Measurements from ENCODE around the gene OSBPL8.

The OSBPL8 gene

DNA sequence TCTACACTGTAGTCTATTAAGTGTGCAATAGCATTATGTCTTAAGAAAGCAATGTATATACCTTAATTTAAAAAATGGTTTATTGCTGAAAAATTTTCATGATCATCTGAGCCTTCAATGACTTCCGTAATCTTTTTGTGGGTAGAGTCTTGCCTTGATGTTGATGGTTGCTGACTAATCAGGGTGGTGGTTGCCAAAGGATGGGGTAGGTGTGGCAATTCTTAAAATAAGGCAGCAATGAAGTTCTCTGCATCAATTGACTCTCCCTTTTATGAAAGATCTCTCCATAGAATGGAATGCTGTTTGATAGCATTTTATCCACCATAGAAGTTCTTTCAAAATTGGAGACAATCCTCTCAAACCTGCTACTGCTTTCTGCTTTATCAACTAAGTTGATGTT lies 252.5 kb downstream of the OSBPL8 start:
- DNase-seq (ENCODE audit: low spot score) = no peak

DNA sequence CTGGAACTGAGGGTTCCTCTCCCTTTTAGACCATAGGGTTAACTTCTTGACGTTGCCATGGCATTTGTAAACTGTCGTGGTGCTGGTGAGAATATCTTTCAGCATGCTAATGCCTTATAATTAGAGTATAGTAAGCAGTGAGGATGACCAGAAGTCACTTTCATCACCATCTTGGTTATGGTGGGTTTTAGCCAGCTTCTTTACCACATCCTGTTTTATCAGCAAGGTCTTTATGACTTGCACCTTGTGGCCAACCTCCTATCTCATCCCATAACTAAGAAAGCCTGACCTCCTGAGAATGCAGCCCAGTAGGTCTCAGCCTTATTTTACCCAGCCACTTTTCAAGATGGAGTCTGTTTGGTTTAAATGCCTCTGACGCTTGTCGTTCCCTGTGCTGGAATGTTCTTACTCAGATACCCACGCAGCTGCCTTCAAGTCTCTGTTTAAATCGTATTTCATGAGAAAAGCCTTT lies 255.5 kb downstream of the OSBPL8 start:
- no peak for DNase-seq (ENCODE audit: low spot score)

DNA sequence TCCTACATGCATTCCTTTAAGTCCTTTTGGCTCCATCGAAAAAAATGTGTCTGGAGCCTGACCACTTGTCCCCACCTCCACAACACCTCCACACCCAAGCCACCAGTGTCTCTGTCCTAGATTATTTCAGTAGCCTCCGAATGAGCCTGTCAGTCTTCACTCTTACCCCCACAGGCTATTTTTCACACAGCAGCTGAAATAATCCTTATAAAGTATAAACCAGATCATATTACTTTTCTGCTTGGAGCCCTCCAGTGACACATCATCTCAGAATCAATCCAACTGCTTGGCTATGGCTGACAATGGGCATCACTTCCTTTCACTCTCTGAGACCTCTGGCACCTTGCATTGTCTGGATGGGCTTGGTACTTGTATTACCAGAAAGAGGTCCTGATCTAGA lies 256.2 kb downstream of the OSBPL8 start:
- no peak for DNase-seq (ENCODE audit: low spot score)
